ENCODE measurements around the gene LRRC25. TPM values are rescaled to one million over a fixed set of nuclear protein-coding genes. Genes with fewer than 3 reads are reported as not detected.
A peak's percentile ranks its signal among the peaks of the same experiment; 100 is the strongest.
"Not testable (repeated sequence)": the region's sequence is repeated elsewhere in the genome, so short reads cannot be mapped to it uniquely, and the experiment has no call there.

Gene LRRC25
- total RNA-seq, 3 donors from 2014 or later (not counting 1 experiment from before 2014, with no cell fraction given), result 3.9 to 28.2 (median 12.0) TPM

GRCh38 chr19:18364826-18365528, 32.4 kb downstream of the LRRC25 start:
- WGBS (ENCODE audit: insufficient coverage), result 63% methylated on average over 15 of the region's 15 CpGs
- H3K27me3 Mint-ChIP-seq (ENCODE audit: low read depth in 2 of 2), result no peaks in the 10 kb centered on the region
- TF ChIP-seq, protein P1, sequence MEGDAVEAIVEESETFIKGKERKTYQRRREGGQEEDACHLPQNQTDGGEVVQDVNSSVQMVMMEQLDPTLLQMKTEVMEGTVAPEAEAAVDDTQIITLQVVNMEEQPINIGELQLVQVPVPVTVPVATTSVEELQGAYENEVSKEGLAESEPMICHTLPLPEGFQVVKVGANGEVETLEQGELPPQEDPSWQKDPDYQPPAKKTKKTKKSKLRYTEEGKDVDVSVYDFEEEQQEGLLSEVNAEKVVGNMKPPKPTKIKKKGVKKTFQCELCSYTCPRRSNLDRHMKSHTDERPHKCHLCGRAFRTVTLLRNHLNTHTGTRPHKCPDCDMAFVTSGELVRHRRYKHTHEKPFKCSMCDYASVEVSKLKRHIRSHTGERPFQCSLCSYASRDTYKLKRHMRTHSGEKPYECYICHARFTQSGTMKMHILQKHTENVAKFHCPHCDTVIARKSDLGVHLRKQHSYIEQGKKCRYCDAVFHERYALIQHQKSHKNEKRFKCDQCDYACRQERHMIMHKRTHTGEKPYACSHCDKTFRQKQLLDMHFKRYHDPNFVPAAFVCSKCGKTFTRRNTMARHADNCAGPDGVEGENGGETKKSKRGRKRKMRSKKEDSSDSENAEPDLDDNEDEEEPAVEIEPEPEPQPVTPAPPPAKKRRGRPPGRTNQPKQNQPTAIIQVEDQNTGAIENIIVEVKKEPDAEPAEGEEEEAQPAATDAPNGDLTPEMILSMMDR (IDR thresholded peaks at IDR 0.05), result no peak
- DNase-seq (no peak), ATAC-seq (no peak)
- H3K36me3 Mint-ChIP-seq, result no peaks in the 10 kb centered on the region
- H3K36me3 ChIP-seq (ENCODE audit: control insufficient read depth, insufficient read depth, low read length), result peaks cover 24% of the 10 kb centered on the region
- H3K27ac ChIP-seq (ENCODE audit: low read length), result no peak overlapping the region
- peaks cover 0 to 4% of the 10 kb centered on the region in 2 donors for H3K4me1 Mint-ChIP-seq
- H3K4me3 Mint-ChIP-seq, result no peak overlapping the region
- no peaks in the 10 kb centered on the region for H3K9me3 ChIP-seq (ENCODE audit: control insufficient read depth, insufficient read depth, low read length)
- no peaks in the 10 kb centered on the region for H3K9me3 Mint-ChIP-seq
- H3K27ac Mint-ChIP-seq, result peak overlapping the region in 1 of 2 donors; percentile 29
- no peaks in the 10 kb centered on the region for H3K27me3 ChIP-seq (ENCODE audit: control insufficient read depth, insufficient read depth, low read length)
- H3K4me3 ChIP-seq (ENCODE audit: low read length), result no peak overlapping the region
- intact Hi-C loops (cut with micrococcal nuclease), result no loop called here
- peaks cover 3% of the 10 kb centered on the region for H3K4me1 ChIP-seq (ENCODE audit: control insufficient read depth, insufficient read depth, low read length)

- 86% methylated on average over 11 of the region's 11 CpGs for WGBS (ENCODE audit: insufficient coverage)
- H3K9me3 Mint-ChIP-seq; DNase-seq; H3K36me3 Mint-ChIP-seq; intact Hi-C loops (cut with micrococcal nuclease); H3K9me3 ChIP-seq (ENCODE audit: control insufficient read depth, insufficient read depth, low read length); ATAC-seq; H3K4me1 ChIP-seq (ENCODE audit: control insufficient read depth, insufficient read depth, low read length); H3K27ac ChIP-seq (ENCODE audit: low read length); H3K4me1 Mint-ChIP-seq; H3K4me3 Mint-ChIP-seq; H3K27me3 ChIP-seq (ENCODE audit: control insufficient read depth, insufficient read depth, low read length); H3K27me3 Mint-ChIP-seq (ENCODE audit: low read depth in 2 of 2); H3K4me3 ChIP-seq (ENCODE audit: low read length): not testable (repeated sequence)
- H3K36me3 ChIP-seq (ENCODE audit: control insufficient read depth, insufficient read depth, low read length), result peaks cover 25% of the 10 kb centered on the region
- H3K27ac Mint-ChIP-seq, result peak overlapping the region in 1 of 2 donors; percentile 29
Measured at GRCh38 chr19:18364277-18364825, 33.1 kb downstream of the LRRC25 start.

- TF ChIP-seq, protein P1 (IDR thresholded peaks at IDR 0.05), result no peak
- Mint-ChIP-seq H3K27me3 (ENCODE audit: low read depth in 2 of 2) (no peaks in the 10 kb centered on the region), H3K36me3 (peaks cover 7% of the 10 kb centered on the region), H3K9me3 (no peaks in the 10 kb centered on the region), H3K27ac (no peak overlapping the region), H3K4me3 (no peak overlapping the region), H3K4me1 (peaks cover 0 to 9% of the 10 kb centered on the region in 2 donors)
- Histone ChIP-seq H3K36me3 (ENCODE audit: control insufficient read depth, insufficient read depth, low read length) (peaks cover 26% of the 10 kb centered on the region), H3K27ac (ENCODE audit: low read length) (no peak overlapping the region), H3K4me3 (ENCODE audit: low read length) (no peak overlapping the region), H3K4me1 (ENCODE audit: control insufficient read depth, insufficient read depth, low read length) (peaks cover 3% of the 10 kb centered on the region), H3K9me3 (ENCODE audit: control insufficient read depth, insufficient read depth, low read length) (no peaks in the 10 kb centered on the region), H3K27me3 (ENCODE audit: control insufficient read depth, insufficient read depth, low read length) (no peaks in the 10 kb centered on the region)
- 92% methylated on average over 6 of the region's 6 CpGs for WGBS (ENCODE audit: insufficient coverage)
- ATAC-seq (no peak), DNase-seq (no peak)
- intact Hi-C loops (cut with micrococcal nuclease), result no loop called here
Measured at GRCh38 chr19:18363787-18364186, 33.6 kb downstream of the LRRC25 start.

GRCh38 chr19:18362934-18363542, 34.4 kb downstream of the LRRC25 start:
- Histone ChIP-seq H3K27ac (ENCODE audit: low read length) (no peak overlapping the region), H3K27me3 (ENCODE audit: control insufficient read depth, insufficient read depth, low read length) (no peaks in the 10 kb centered on the region), H3K4me3 (ENCODE audit: low read length) (no peak overlapping the region), H3K4me1 (ENCODE audit: control insufficient read depth, insufficient read depth, low read length) (peaks cover 3% of the 10 kb centered on the region), H3K36me3 (ENCODE audit: control insufficient read depth, insufficient read depth, low read length) (peaks cover 29% of the 10 kb centered on the region), H3K9me3 (ENCODE audit: control insufficient read depth, insufficient read depth, low read length) (no peaks in the 10 kb centered on the region)
- peaks cover 0 to 9% of the 10 kb centered on the region in 2 donors for H3K4me1 Mint-ChIP-seq
- intact Hi-C loops (cut with micrococcal nuclease), result no loop called here
- H3K36me3 Mint-ChIP-seq, result peaks cover 7% of the 10 kb centered on the region
- H3K4me3 Mint-ChIP-seq, result no peak overlapping the region
- WGBS (ENCODE audit: insufficient coverage), result 96% methylated on average over 15 of the region's 17 CpGs
- no peak for ATAC-seq
- TF ChIP-seq, protein P1 (IDR thresholded peaks at IDR 0.05), result no peak
- H3K9me3 Mint-ChIP-seq, result no peaks in the 10 kb centered on the region
- no peaks in the 10 kb centered on the region for H3K27me3 Mint-ChIP-seq (ENCODE audit: low read depth in 2 of 2)
- DNase-seq, result no peak
- no peak overlapping the region for H3K27ac Mint-ChIP-seq

Measured in natural killer cell (primary cell).